Activated B cell treated with CpG ODN at 0.5 μM for 24 hours (primary cell): ENCODE data around the gene INHBB. TPM values are rescaled to one million over a fixed set of nuclear protein-coding genes. Genes with fewer than 3 reads are reported as not detected.

Experiments
- ATAC-seq: fragments of 200-7000 bp; cut with Tn5 transposase; one replicate; pipeline ENCODE4 v1.10.0; 2021; ENCODE audit warnings: low read depth, mild to moderate bottlenecking, moderate library complexity
- CTCF ChIA-PET: fragments of 350-600 bp; sonication (Branson Sonifier 250); formaldehyde crosslinking; loops from one replicate; lab custom pipeline; 2021; ENCODE audit warnings: antibody characterized with exemption; lab: Charles Lee
- POLR2A ChIA-PET: fragments of 350-600 bp; sonication (Branson Sonifier 250); formaldehyde crosslinking; loops from one replicate; lab custom pipeline; 2021; ENCODE audit warnings: antibody characterized with exemption; lab: Charles Lee
- DNase-seq: peaks from one replicate; pipeline ENCODE4 v3.0.0; 2022
- H3K27ac Mint-ChIP-seq: one replicate; pipeline ENCODE4 v1.8.0; 2020; ENCODE audit warnings: mixed read lengths
- H3K27me3 Mint-ChIP-seq: one replicate; pipeline ENCODE4 v1.8.0; 2021; ENCODE audit warnings: mixed read lengths
- H3K36me3 Mint-ChIP-seq: one replicate; pipeline ENCODE4 v1.8.0; 2021; ENCODE audit warnings: low read depth, mixed read lengths
- H3K4me1 Mint-ChIP-seq: one replicate; pipeline ENCODE4 v1.8.0; 2021; ENCODE audit warnings: mixed read lengths
- H3K4me3 Mint-ChIP-seq: one replicate; pipeline ENCODE4 v1.8.0; 2020; ENCODE audit warnings: mild to moderate bottlenecking, mixed read lengths
- H3K9me3 Mint-ChIP-seq: one replicate; pipeline ENCODE4 v1.8.0; 2020; ENCODE audit warnings: mixed read lengths
- intact Hi-C: fragments of 100-400 bp; cut with micrococcal nuclease; formaldehyde crosslinking; loops from one replicate; pipeline ENCODE4 v1.15.1; 2024
- total RNA-seq: library from RNA; stranded (reverse); gene quantifications from 2 replicates; pipeline ENCODE4 v1.2.3, GENCODE V29; 2022
- TF ChIP-seq, protein P1 (sequence below): fragments of 200-600 bp; IDR thresholded peaks from one replicate; pipeline ENCODE4 v1.8.0; 2022; ENCODE audit warnings: antibody characterized with exemption, mild to moderate bottlenecking

Gene INHBB
- total RNA-seq, 1 donor from 2014 or later, result not detected

DNA sequence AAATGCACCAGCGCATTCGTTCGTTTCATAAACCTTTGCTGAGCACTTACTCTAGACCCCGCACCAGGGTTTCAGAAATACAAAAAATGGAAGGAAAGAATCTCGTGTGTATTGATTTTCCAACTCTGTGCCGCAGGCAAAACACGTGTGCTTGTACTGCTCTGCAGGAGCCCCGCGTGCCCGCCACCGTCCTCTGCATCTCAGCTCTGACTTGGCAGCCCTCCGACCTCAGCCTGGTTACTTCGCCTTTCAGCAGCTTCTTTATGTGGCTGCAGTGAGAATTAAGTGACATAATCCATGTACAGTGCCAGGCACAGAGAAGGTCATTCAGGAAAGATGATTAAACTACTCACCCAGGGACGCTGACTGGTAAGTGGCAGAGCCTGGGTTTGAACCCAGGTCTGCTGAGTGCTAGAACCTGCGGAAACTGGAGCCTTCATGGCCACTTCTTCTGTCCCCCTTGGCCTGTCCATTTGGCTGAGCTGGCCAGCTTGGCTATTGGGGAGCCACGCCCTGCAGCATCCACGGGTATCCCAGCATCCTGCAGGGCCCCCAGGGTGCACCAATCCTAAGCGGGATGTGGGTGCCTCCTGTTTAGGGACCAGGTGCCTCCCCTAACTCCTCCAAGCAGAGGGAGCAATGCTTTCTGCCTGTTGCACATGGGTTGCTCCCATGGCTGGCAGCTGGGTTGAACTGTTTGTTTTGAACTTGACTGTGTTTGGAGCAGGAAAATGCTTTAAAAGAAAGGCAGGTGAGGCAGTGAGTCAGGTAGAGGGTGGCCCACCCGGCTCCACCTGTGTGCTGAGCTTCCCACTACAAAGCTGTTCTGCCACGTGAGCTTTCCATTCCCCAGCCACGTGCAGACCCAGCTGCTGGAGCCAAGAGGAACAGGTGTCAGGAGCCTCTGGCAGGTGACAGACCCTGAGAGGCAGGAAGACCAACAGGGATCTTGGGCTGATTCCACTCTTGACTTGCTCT is 34.3 kb downstream of the INHBB start:
- Mint-ChIP-seq H3K4me3 (no peak overlapping the region), H3K36me3 (no peaks in the 10 kb centered on the region), H3K9me3 (no peaks in the 10 kb centered on the region), H3K4me1 (no peaks in the 10 kb centered on the region), H3K27ac (no peak overlapping the region), H3K27me3 (peaks cover 10% of the 10 kb centered on the region)
- TF ChIP-seq, protein P1, sequence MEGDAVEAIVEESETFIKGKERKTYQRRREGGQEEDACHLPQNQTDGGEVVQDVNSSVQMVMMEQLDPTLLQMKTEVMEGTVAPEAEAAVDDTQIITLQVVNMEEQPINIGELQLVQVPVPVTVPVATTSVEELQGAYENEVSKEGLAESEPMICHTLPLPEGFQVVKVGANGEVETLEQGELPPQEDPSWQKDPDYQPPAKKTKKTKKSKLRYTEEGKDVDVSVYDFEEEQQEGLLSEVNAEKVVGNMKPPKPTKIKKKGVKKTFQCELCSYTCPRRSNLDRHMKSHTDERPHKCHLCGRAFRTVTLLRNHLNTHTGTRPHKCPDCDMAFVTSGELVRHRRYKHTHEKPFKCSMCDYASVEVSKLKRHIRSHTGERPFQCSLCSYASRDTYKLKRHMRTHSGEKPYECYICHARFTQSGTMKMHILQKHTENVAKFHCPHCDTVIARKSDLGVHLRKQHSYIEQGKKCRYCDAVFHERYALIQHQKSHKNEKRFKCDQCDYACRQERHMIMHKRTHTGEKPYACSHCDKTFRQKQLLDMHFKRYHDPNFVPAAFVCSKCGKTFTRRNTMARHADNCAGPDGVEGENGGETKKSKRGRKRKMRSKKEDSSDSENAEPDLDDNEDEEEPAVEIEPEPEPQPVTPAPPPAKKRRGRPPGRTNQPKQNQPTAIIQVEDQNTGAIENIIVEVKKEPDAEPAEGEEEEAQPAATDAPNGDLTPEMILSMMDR, result no peak
- DNase-seq (no peak), ATAC-seq (no peak)
- intact Hi-C loops, result no loop called here
- ChIA-PET POLR2A (no interaction called here), CTCF (no interaction called here)

DNA sequence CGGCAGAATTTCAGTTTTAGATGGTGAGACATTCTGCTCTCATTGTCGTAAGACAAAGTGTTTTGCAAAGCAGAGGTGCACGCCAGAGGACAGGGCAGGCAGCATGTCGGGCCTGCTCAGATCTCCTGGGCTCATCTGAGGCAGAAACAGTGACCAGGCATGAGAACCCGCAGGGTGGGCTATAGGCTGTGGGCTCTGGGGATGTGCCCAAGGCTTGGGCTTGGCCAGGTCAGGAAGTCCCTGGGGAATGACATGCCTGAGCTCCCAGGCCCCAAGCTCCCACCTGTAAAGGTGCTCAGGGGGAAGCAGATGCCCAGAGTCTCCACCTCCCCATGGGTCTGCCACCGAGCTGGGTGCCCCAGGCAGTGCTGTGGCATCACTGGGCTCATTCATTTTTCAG is 35.3 kb downstream of the INHBB start:
- H3K9me3 Mint-ChIP-seq, result no peaks in the 10 kb centered on the region
- intact Hi-C loops, result no loop called here
- ChIA-PET POLR2A (no interaction called here), CTCF (no interaction called here)
- no peaks in the 10 kb centered on the region for H3K36me3 Mint-ChIP-seq
- H3K27ac Mint-ChIP-seq, result no peak overlapping the region
- DNase-seq (no peak), ATAC-seq (no peak)
- TF ChIP-seq, protein P1, result no peak
- no peak overlapping the region for H3K4me3 Mint-ChIP-seq
- H3K27me3 Mint-ChIP-seq, result peaks cover 10% of the 10 kb centered on the region
- H3K4me1 Mint-ChIP-seq, result no peaks in the 10 kb centered on the region

DNA sequence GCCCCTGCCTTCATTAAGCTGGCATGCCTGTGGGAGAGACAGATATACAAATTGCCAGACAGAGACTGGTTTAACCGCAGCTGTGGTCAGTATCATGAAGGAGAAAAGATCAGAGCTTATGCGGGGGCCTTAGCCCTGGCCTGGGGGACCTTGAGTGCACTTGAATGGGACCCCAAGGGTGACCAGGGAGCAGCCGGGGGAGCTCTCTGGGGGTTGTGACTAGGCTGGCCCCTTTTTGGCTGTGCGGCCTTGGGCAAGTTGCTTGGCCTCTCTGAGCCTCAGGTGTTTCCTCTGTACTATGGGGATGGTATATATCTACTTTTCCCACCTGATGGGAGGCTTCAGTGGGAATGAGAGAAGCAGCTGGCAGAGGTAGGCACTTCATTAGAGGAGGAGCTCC is 35.7 kb downstream of the INHBB start:
- TF ChIP-seq, protein P1, result no peak
- no peak for DNase-seq
- no peaks in the 10 kb centered on the region for H3K9me3 Mint-ChIP-seq
- CTCF ChIA-PET, result no interaction called here
- no peak overlapping the region for H3K4me3 Mint-ChIP-seq
- peaks cover 10% of the 10 kb centered on the region for H3K27me3 Mint-ChIP-seq
- POLR2A ChIA-PET, result no interaction called here
- no peak for ATAC-seq
- no peak overlapping the region for H3K27ac Mint-ChIP-seq
- no peaks in the 10 kb centered on the region for H3K36me3 Mint-ChIP-seq
- intact Hi-C loops, result no loop called here
- H3K4me1 Mint-ChIP-seq, result no peaks in the 10 kb centered on the region

DNA sequence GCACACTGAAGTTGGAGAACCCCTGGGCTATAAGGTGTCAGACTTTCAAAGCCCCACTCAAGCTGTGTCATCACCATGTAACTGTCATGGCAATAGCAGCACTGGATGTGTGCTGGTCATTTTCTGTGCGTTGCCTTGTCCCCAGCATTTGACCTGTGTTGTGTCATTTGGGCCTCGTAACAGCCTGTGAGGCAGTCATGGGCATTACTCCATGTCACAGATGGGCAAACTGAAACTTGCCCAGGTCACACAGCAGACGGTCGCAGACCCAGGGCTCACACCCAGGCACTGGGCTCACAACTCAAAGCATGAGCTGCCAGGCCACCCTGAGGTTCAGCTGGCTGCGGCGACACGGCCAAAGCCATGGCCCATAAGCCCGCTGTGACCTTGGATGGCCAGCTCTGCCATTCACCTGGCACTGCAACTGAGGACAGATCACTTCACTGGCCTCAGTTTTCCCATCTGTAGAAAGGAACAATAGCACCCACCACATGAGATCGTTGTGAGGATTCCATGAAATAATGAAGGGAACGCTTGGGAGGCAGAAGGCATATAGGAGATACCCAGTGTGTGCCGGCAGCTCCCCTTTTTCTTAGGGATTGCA is 36.7 kb downstream of the INHBB start:
- Mint-ChIP-seq H3K4me3 (no peak overlapping the region), H3K4me1 (no peaks in the 10 kb centered on the region), H3K27me3 (peaks cover 7% of the 10 kb centered on the region), H3K36me3 (no peaks in the 10 kb centered on the region), H3K9me3 (no peaks in the 10 kb centered on the region), H3K27ac (no peak overlapping the region)
- POLR2A ChIA-PET, result no interaction called here
- no peak for DNase-seq
- CTCF ChIA-PET, result no interaction called here
- TF ChIP-seq, protein P1, result no peak
- ATAC-seq, result no peak
- intact Hi-C loops, result no loop called here

DNA sequence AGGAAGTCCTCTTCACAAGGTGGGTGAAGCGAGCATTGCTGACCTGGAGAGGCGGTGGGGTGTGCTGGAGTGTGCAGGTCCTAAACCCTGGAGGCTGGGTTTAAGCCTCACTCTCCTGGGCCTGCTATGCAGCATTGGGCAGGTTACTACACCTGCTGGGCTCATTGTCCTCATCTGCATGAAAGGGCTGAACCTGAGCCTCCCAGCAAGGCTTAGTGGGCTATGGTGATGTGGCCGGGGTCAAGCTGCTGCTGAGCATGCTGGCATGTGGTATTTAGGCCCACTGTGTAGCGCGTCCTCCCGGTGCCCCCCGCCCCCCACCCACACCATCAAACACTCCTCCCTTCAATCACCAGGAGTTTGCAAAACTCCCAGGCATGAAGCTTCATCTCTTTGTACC is 37.3 kb downstream of the INHBB start:
- Mint-ChIP-seq H3K27ac (no peak overlapping the region), H3K4me1 (no peaks in the 10 kb centered on the region), H3K9me3 (no peaks in the 10 kb centered on the region), H3K36me3 (no peaks in the 10 kb centered on the region), H3K4me3 (no peak overlapping the region), H3K27me3 (peaks cover 4% of the 10 kb centered on the region)
- ChIA-PET CTCF (no interaction called here), POLR2A (no interaction called here)
- intact Hi-C loops, result no loop called here
- DNase-seq (no peak), ATAC-seq (no peak)
- TF ChIP-seq, protein P1, result no peak
